COLO668 (cell line): Measurements from ENCODE around the gene SOX13.

ENCODE experiments used
- DNase-seq: peaks from one replicate; lab custom pipeline; 2025; ENCODE audit not compliant: unreplicated experiment; lab: John Stamatoyannopoulos, UW

SOX13 gene

GRCh38 chr1:204130178-204130577 lies 57.3 kb downstream of the SOX13 start:
- DNase-seq, result peak; percentile 34

DNA sequence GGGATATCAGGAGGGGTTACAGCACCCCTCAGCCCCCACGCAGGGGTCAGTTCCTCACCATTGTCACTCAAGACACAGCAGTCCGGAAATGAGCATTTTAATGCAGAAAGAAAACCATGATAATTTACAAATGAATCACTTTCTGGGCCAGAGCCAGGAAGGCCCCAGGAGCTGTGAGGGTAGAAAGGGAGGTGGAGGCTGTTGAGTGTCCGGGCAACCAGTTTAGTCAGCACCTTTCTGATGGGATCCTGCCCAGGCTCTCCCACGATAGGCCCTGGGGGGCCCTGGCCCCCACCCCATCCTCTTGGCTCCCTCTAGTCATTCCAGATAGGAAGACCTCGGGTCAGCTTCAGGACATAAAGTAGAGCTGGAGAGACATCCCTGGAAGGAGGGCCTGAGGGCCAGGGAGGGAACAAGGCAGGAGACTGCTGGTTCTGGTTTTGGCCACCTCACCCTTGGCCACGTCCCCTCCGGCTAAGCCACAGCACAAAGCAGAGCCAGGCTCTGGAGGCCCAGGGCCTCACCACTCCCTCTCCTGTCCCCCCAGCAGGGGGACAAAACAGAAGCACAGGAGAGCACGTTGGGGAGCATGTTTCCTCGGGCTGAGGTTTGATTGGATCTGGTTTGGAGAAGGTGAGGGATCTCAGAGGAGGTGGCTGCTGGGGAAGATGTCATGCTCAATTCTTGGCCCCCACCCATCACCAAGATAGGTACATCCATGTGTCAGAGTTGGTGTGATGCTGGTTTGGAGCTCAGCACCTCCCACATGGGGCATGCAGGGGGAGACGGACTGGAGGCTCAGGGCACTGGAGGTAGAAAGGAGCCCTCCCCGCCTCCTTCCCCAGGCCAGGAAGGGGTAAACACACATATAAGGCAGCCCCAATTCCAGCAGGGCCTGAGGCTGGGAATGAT lies 58.3 kb downstream of the SOX13 start:
- no peak for DNase-seq

DNA sequence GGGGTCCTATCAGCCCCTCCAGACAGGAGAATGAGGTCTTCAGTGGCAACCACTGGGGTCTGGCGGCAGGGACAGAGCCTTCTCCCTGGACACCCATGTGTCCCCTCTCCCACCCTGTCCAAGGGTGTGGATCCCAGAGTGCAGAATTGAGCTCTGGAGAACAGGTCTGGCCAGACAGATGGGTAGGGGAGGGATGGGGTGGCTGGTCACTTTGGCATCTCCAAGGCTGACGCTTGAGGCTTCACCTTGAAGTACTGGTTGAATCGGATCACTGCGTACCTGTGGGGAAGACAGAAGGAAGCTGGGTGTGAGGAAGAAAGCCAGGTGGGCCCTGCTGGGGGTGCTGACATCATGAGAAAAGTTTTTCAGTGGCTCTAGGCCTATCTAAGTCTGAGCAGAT lies 59.1 kb downstream of the SOX13 start:
- no peak for DNase-seq

DNA sequence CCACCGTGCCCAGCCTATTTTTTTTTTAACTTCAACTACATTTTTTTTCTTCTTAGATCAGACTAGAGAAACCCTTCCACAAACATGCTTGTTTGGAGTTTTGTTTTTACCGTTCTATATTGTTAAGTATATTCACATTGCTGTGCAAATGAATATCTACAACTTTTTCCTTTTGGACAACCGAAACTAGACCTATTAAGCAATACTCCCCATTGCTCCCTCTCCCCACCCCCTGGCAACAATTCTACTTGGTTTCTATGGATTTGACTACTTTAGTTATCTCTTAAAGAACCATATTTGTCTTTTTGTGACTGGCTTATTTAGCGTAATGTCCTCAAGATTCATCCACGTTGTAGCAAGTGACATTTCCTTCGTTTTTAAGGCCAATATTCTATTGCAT lies 59.8 kb downstream of the SOX13 start:
- DNase-seq, result no peak

DNA sequence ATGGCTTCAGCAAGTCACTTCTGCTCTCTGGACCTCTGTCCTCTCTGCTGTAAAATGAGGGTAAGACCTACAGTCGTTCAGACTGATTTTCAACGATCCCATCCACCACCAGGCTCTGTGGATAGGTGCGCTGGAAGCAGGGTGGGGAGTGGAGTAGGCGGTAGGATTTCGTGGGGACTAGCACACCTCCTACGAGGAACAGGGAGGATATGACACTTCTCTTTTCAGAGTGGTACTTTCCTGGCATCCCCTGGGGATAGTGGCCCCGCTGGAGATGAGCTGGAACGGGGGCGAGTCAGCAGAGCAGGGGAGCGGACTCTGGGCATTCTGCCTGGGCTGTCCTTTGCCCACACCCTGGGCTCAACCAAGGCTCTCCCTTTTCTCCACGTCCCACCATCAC lies 61.2 kb downstream of the SOX13 start:
- DNase-seq, result no peak

GRCh38 chr1:204136814-204137213 lies 63.9 kb downstream of the SOX13 start:
- no peak for DNase-seq

DNA sequence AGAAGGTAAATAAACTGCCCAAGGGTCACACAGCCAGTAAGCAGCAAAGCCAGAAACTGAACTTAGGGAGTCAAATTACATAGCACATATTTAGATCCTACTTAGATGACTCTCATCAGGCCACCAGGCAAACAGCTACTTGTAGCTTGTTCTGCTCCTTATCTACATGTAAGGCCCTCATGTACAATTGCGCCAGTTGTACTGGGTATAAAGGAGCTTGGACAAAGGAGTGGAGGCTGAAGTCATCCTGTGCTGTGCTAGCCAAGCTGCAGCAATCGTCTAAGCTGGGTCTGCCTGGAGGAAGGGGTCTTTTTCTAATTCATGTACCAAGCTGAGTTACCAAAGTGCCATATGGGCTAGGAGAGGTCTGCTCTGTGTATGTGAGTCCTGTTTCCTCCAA lies 66.2 kb downstream of the SOX13 start:
- DNase-seq, result no peak

DNA sequence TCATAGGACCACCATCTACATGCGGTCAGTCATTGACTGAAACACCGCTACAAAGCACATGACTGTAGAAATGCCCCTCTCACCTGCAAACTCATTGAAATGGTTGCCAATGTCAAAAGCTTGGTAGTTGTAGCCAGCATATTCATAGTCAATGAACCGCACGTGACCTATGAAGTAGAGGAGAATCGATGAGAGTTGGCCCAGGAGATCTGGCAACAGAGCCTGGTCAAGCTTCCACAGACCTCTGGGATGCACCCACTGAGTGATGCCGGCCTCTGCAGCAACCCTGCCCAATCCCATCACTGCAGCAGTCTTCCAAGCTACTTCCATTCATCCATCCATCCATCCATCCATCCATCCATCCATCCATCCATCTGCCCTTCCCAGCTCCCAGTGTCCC lies 67.0 kb downstream of the SOX13 start:
- DNase-seq, result no peak

DNA sequence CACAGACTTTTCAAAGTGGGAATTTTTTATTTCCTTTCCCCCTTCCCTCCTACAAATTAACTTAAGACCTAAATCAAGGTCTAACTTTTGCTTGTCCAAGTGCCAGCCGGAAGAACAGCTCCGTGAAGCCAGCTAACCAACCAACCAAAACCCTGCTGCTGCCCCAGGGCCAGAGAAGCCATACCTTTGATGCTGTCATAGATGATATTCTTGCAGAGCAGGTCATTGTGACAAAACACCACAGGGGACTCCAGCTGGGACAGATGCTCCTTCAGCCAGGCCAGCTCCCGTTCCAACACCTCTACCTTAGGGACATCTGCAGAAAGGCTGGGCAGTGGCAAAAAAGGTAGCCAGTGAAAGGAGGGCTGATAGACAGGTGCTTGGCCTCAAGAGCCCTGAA lies 68.2 kb downstream of the SOX13 start:
- DNase-seq, result no peak

DNA sequence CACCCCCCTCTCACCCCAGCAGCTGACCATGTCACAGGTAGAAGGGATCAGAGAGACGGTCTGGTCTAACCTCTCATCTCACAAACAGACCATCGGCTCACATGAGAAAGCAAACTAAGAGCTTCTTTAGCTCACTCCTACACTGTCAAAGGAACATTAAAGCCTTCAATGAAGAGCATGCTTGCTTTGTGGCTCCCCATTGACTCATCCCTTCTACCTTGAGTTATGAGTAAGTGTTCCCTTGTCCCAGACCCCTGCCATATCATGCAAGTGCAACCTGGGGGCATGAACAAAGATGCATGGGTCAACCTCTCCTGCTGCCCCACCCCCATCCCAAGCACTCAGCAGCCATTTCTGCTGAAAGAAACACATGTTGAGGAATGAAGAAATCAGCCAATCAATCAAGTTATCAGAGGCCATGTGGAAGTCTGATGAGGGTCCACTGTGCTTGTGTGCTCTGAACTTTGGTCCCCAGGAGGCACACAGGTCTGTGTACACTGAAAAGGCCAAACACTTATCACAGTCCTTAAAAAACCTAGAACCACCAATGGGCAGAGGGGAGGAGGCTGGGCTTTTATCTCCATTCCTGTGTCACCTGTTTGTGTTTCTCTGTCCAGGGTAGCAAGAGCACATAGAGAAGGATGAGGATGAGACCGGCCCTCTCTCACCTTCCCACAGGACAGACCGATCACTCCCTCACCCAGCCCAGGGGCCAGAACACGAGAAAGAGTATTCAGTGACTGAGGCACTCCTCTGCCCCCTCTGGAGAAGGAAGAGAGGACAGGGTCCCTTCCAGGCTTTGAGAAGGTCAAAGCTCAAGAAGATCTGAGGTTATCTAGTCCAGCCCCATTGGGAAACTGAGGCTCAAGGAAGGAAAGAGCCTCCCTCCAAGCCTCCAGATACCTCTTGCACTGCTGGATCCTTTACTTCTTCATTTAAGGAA lies 69.4 kb downstream of the SOX13 start:
- DNase-seq, result no peak

DNA sequence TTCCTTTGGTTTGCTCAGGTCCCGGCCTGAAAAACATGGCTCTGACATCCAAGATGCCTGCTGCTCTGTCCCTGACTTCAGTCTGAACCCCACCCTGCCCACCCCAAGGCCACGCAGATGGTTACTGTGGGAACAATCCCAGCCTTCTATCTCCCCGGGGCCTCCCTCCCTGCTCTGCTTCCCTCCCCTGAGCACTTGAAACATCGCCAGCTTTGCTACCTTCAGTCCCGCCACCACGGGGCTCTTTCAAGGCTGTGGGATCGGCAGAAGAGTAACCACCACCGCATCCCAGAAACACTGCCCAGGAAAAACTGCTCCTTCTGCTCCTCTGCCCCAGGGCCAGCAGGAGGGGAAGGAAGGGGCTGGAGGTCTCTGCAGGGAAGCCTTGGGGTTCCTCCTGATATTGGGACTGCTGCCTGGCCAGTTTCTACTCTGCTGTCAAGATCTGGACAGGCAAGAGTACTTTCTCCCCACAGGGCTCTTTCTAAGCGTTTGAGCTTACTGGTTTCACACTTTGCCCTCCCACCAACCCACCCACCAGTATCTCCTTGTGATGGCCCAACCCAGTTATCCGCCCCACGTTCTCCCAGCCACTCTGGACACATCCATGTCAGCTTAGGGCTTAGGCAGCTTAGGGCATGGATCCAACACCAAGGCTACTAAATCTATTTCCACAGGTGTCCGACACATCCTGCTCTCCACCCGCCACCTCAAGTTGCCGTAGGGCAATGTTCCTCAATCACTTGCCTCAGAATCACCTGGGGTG lies 70.5 kb downstream of the SOX13 start:
- no peak for DNase-seq

GRCh38 chr1:204145033-204145504 lies 72.2 kb downstream of the SOX13 start:
- DNase-seq, result no peak

DNA sequence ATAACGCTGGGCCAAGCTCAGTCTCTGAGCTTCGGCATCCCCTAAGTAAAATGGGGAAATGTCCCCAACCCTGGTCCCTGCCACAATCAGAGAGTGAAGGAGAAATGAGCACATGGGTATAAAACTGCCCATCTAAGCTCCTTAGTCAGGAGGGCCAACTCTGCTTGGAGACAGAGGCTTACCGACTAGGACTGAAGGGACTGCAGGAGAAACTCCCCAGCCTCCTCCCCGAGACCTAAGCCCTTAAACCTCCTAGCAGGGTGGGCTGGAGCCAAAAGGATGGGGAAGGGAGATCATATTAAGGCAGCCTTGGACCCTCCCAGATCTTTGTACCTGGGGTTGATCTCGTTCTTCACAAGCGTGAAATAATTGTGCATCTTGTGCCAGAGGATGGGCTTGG lies 73.4 kb downstream of the SOX13 start:
- no peak for DNase-seq

GRCh38 chr1:204146965-204147364 lies 74.0 kb downstream of the SOX13 start:
- DNase-seq, result no peak

GRCh38 chr1:204147406-204148383 lies 74.8 kb downstream of the SOX13 start:
- DNase-seq, result no peak

DNA sequence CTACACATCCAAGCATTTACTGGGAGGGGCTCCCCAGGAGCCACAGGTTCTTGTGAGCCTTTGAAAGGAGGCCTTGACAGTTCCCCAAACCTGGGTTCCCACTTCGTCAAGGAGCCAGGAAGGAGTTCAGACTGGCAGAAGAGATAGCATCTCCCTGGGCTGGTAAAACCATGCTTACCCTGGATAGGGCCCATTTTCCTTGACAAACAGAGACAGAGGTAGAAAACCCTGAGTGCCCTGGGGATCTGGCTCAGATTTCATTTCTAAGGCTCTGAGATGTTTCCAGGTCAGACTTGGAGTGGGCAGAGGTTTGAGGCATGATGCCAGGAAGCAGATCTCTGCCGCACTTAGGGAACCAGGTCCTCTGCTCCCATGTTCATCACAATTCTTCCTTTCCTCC lies 76.2 kb downstream of the SOX13 start:
- DNase-seq, result no peak

DNA sequence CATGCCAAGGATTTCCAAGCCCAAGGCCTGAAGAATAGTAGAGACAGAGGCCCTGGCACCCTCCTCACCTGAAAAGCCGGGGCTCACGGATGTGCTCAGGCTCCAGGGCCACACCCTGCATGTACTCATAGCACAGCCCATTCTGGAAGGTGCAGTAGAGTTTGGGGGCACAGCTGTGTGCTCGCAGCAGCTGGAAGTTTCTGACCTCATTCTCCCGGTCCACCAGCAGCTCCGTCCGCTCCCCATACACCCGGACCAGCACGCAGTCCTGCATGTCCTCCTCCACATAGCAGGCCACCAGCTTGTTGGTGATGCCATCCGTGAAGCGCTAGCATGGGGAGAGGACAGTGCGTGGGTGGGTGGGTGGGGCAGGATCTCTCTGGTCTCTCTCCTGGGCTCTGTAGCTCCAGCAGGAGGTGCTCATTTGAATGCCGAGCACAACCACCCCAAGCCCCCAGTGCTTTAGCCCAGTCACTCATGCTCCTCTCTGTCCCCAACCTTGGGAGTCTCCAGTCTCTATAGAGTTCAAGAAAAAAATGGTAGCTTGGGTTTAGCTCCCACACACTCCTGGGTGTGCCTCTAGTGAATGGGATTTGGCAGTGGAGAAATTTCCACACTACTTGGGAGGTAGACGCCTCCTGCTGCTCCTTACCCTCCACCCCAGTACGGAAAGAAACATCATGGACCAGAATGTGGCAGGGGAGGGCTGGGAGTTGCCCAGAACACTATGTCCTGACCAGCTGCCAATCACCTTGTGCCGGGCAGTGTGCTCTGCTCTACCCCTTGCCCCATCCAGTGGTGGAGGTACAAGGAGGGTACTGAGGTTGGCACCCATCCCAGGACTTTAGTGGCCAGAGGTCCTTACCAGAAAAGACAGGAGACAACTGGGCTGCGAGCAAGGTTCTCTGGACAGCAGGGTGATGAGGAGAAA lies 77.0 kb downstream of the SOX13 start:
- no peak for DNase-seq

- peak; percentile 42 for DNase-seq
Observed at GRCh38 chr1:204150702-204151551, 78.0 kb downstream of the SOX13 start.
